HG03432 (cell line): Measurements from ENCODE around the gene NEK10.

Experiments used
- ATAC-seq: cut with Tn5 transposase; IDR thresholded peaks from one replicate; pipeline ENCODE4 v1.9.1; 2021; ENCODE audit warnings: mild to moderate bottlenecking, moderate library complexity; ENCODE audit not compliant: unreplicated experiment

NEK10 gene

DNA sequence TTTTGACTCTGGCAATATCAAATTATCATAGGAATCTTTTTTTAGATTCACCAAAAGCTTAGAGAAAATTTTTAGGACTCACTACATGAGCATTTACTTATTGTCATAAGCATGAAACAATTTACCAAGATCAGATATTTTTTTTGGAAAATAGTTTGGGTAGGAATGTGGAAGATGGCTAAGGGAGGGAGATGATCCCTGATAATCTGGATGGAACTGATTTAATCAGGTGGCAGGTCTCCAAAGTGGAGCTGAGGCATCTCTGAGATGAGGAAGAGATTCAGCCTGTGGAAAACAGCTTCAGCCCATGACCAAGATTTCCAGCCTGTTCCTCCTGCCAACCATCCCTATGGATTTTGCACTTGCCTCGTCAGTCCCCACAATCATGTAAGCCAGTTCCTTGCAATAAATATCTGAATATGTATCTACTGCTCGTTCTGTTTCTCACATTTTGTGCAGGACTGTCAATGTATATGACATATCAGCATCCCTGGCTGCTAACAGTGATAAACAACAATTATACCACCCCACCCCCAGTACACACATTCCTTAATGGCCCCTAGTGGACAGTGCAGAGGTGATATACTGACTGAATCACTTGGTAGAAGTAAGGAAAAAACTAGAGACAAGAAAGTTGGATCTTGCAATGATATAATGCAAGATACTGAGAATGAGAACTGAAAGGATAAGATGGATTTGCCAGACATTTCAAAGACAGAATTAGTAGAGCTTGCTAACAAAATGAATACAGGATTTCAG is 183.8 kb downstream of the NEK10 start:
- ATAC-seq = no peak

DNA sequence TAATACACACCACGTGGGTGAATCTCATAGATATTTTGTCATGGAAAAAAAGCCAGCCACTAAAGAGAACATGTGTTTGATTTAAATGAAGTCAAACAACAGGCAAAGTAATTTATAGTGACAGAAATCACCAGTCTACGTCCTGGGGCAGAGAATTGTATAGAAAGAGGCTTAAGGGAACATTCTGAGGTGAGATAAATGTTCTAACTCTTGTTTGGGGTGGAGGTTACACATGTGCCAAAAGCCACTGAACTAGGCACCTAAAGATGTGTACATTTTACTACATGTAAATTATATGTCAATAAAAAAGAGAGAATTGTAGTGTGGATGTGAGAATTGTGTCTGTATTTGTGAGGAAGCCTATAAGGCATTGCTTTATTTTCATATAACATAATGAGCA is 184.9 kb downstream of the NEK10 start:
- no peak for ATAC-seq

- ATAC-seq = no peak
Measured at GRCh38 chr3:27176256-27176655, 192.9 kb downstream of the NEK10 start.

DNA sequence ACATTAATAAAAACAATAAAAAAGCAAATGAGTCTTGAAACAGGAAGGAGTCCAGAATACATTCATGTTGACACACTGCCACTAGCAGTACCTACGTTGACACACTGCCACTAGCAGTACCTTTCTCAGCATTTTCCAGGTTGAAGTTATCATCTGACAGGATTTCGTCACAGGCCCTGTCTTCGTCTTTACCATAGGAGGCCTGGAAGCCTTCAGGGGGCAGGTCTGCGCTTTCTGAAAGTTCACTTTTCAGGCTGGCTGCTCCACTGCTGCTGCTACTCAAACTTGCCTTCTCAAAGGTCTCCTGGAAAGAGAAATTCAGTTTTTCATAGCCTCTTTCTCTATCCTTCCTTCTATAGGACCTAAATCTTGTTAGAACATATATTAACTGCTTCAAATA is 194.7 kb downstream of the NEK10 start:
- ATAC-seq = no peak

DNA sequence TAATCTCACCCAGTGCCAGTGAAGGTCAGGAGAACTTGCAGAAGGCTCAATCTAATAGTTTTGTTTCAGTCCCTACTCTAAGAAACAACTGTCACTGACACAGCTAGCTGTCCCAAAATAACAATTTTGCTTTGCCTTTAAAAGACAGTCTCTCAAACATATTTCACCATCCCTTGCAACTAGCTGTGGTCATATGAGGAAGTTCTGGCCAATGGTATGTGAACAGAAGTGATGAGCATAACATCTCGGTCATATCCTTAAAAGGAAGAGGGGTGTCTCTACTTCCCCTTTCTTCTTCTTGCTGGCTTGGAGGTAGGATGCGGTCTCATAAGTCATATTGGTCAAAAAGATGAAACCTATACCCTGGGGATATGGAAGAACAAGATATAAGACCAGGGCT is 198.1 kb downstream of the NEK10 start:
- peak; percentile 79 for ATAC-seq

DNA sequence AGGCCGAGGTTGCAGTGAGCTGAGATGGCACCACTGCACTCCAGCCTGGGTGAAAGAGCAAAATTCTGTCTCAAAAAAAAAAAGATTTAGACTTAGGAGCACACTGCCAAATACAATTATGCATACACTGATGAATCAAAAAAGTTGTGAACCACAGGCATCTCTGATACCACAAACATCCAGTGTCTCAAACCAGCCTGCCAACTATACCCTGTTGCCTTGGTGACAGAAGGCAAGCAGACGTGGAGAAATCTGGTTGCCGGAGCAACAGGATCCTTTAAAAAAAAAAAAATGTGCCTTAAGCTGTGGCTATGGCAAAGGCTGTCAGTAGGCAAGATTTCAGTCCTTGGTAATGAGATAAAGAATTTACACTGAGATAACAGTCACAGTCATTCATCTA is 202.3 kb downstream of the NEK10 start:
- ATAC-seq = no peak

GRCh38 chr3:27165321-27165721 is 203.9 kb downstream of the NEK10 start:
- ATAC-seq = no peak

DNA sequence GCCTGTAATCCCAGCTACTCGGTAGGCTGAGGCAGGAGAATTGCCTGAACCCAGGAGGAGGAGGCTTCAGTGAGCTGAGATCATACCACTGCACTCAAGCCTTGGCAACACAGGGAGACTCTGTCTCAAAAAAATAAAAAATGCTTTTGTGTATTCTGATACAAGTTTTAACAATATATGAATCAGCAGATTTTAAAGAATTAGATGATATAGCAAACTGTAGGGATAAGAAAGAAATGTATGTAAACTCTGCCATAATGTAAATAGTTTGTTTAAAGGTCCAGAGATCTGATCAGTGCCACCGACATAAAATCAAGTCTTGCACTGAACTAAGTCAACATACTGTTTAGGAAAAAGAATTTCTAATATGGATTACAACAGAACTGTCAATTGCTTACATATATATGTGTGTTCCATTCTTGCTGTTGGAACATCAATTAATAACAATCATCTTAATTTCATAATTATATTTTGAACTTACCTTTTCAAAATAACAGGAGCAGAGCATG is 208.3 kb downstream of the NEK10 start:
- ATAC-seq = no peak

DNA sequence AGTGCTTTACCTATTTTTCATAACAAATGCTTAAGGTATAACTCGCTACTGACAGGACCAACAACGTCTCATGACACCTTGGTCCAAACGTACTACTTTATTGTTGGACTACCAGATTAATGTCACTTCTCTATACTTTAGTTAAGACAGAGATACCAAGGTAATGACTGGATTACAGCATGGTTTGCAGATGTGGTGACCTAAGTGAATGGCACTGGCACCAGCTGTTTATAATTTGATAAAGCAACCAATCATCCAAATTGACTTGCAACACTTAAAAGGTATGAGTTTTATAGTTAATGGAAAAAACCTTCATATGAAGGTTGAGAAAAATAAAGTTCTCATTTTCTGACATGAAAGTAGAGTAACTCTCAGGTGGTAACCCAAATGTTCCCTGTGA is 209.0 kb downstream of the NEK10 start:
- no peak for ATAC-seq

GRCh38 chr3:27147215-27147614 is 222.0 kb downstream of the NEK10 start:
- no peak for ATAC-seq

- no peak for ATAC-seq
Measured at GRCh38 chr3:27146786-27147185, 222.4 kb downstream of the NEK10 start.

GRCh38 chr3:27145719-27146118 is 223.5 kb downstream of the NEK10 start:
- no peak for ATAC-seq

GRCh38 chr3:27141668-27142067 is 227.5 kb downstream of the NEK10 start:
- no peak for ATAC-seq

GRCh38 chr3:27138562-27138961 is 230.6 kb downstream of the NEK10 start:
- ATAC-seq = no peak

GRCh38 chr3:27138005-27138404 is 231.2 kb downstream of the NEK10 start:
- ATAC-seq = no peak

GRCh38 chr3:27134171-27134796 is 234.9 kb downstream of the NEK10 start:
- peak; percentile 98 for ATAC-seq

DNA sequence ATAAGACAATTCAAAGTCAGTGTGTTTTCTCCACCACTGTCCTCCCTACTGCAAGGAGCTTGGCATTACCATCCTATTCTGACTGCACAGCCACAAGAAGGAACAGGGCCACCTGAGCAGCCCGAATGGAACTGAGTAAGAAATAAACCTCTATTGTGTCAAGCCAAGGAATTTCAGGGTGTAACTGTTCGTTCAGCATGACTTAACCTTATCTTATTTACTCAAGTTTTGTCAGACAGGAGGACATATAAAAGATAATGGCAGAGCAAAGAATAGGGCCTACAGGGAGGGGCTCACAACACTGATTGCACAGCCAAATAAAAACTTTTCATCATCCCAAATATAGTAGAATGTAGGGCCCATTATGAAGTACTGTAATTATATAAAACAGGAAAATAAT is 236.1 kb downstream of the NEK10 start:
- no peak for ATAC-seq

- no peak for ATAC-seq
Measured at GRCh38 chr3:27130796-27131195, 238.4 kb downstream of the NEK10 start.

GRCh38 chr3:27127879-27128278 is 241.3 kb downstream of the NEK10 start:
- no peak for ATAC-seq

GRCh38 chr3:27127195-27127594 is 242.0 kb downstream of the NEK10 start:
- no peak for ATAC-seq

- no peak for ATAC-seq
Measured at GRCh38 chr3:27125821-27126501, 243.2 kb downstream of the NEK10 start.

GRCh38 chr3:27119639-27120038 is 249.5 kb downstream of the NEK10 start:
- no peak for ATAC-seq
